SK-N-SH (cell line): Measurements from ENCODE around the gene FBXO30.

Experiments used
- EP300 ChIP-seq, 2 experiments: IDR thresholded peaks; 2 replicates each; pipeline versions ENCODE4 v1.4.0 to v1.6.1; 2012; ENCODE audit warnings: borderline replicate concordance in 1 of 2, low read depth in 1 of 2, low read length in 1 of 2
- EZH2phosphoT487 ChIP-seq: fragments of 200-600 bp; sonication (generic); IDR thresholded peaks from 2 replicates; pipeline ENCODE4 v1.6.1; 2017; ENCODE audit warnings: low read depth, mixed run types, mild to moderate bottlenecking, antibody characterized with exemption, moderate library complexity, borderline replicate concordance
- GABPA ChIP-seq: IDR thresholded peaks from 2 replicates; pipeline ENCODE4 v1.4.0; 2012; ENCODE audit warnings: low read depth, mild to moderate bottlenecking
- GATA2 ChIP-seq: sonication (generic); formaldehyde crosslinking; IDR thresholded peaks from 2 replicates; pipeline ENCODE4 v1.5.0; 2020; ENCODE audit warnings: mild to moderate bottlenecking, missing genetic modification reagents
- JUND ChIP-seq: IDR thresholded peaks from 2 replicates; pipeline ENCODE4 v1.4.0; 2012
- MXI1 ChIP-seq: IDR thresholded peaks from 2 replicates; pipeline ENCODE4 v1.6.1; 2012; ENCODE audit warnings: mild to moderate bottlenecking, low read depth, low read length, improper control_type of control experiment
- POLR2AphosphoS5 ChIP-seq: IDR thresholded peaks from 2 replicates; pipeline ENCODE4 v1.6.1; 2012; ENCODE audit warnings: low read depth, low read length
- RAD21 ChIP-seq: IDR thresholded peaks from 2 replicates; pipeline ENCODE4 v1.6.1; 2012; ENCODE audit warnings: mild to moderate bottlenecking, low read length
- TF ChIP-seq, protein P1 (sequence below): fragments of 200-600 bp; sonication (generic); IDR thresholded peaks from 2 replicates; pipeline ENCODE4 v1.6.1; 2017; ENCODE audit warnings: antibody characterized with exemption, mild to moderate bottlenecking, moderate library complexity
- TF ChIP-seq, protein P2 (sequence below): fragments of 150-350 bp; IDR thresholded peaks from 2 replicates; pipeline ENCODE4 v1.6.1; 2016; ENCODE audit warnings: mild to moderate bottlenecking, low read depth, low read length

DNA sequence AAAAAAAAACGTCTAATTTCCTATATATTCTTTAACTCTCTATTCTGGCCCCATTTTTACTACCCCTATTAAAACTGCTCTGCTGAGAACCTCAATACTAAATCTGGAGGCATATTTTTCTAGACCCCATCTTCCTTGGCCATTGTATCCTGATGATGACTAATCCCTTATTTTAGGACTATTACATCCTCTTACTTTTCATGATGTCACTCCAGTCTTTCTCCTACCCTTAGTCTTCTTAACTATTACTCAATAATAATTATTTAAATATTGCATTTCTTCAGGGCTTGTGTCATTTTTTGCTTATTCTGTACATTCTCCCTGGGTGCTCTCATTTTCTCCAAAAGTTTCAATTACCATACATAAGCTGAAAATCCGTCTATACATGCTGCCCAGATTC is 6.4 kb downstream of the FBXO30 start:
- TF ChIP-seq EZH2phosphoT487 (no peak), GABPA (no peak), MXI1 (no peak), GATA2 (no peak), POLR2AphosphoS5 (no peak), RAD21 (no peak), JUND (no peak), EP300 (IDR thresholded peaks at IDR 0.05; ENCODE audit: borderline replicate concordance in 1 of 2, low read depth in 1 of 2, low read length in 1 of 2) (no peak)
- TF ChIP-seq, protein P1, sequence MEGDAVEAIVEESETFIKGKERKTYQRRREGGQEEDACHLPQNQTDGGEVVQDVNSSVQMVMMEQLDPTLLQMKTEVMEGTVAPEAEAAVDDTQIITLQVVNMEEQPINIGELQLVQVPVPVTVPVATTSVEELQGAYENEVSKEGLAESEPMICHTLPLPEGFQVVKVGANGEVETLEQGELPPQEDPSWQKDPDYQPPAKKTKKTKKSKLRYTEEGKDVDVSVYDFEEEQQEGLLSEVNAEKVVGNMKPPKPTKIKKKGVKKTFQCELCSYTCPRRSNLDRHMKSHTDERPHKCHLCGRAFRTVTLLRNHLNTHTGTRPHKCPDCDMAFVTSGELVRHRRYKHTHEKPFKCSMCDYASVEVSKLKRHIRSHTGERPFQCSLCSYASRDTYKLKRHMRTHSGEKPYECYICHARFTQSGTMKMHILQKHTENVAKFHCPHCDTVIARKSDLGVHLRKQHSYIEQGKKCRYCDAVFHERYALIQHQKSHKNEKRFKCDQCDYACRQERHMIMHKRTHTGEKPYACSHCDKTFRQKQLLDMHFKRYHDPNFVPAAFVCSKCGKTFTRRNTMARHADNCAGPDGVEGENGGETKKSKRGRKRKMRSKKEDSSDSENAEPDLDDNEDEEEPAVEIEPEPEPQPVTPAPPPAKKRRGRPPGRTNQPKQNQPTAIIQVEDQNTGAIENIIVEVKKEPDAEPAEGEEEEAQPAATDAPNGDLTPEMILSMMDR, result no peak
- TF ChIP-seq, protein P2, sequence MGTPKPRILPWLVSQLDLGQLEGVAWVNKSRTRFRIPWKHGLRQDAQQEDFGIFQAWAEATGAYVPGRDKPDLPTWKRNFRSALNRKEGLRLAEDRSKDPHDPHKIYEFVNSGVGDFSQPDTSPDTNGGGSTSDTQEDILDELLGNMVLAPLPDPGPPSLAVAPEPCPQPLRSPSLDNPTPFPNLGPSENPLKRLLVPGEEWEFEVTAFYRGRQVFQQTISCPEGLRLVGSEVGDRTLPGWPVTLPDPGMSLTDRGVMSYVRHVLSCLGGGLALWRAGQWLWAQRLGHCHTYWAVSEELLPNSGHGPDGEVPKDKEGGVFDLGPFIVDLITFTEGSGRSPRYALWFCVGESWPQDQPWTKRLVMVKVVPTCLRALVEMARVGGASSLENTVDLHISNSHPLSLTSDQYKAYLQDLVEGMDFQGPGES, result no peak
